Breast epithelium (tissue), 3 donors: ENCODE data around the gene LPP.

Experiments used
- POLR2A ChIP-seq: fragments of 450-650 bp; IDR thresholded peaks from one replicate; pipeline ENCODE4 v1.6.1; 2016; ENCODE audit warnings: antibody characterized with exemption, mild to moderate bottlenecking, moderate library complexity
- POLR2AphosphoS5 ChIP-seq, 3 donors: sonication (generic); formaldehyde crosslinking; IDR thresholded peaks; one replicate each; pipeline ENCODE4 v1.6.1; 2017; ENCODE audit warnings: antibody characterized with exemption in 3 of 3
- TF ChIP-seq, protein P1 (sequence below), 3 donors: fragments of 450-650 bp; IDR thresholded peaks; one replicate each; pipeline ENCODE4 v1.5.1; 2016 to 2017; ENCODE audit warnings: antibody characterized with exemption in 3 of 3, mild to moderate bottlenecking in 3 of 3, moderate library complexity in 3 of 3

DNA sequence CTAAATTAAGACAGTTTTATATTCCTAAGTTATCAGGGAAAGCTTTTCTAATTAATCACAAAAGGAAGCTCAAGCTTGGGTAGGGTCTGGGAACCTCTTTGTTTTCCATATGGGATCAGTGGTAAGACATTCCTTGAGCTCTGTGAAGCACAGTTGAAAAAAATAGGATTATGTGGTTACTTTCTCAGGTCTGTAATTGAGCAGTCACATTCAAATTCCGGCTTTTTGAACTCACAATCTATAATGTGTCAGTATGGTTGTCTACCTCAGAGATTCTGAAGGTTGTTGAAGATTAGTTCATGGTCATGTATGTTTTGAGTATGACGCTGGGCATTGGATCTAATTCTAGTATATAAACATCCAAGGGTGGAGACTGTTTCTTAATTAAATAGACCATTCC lies 364.5 kb downstream of the LPP start:
- TF ChIP-seq POLR2A, result no peak
- TF ChIP-seq, protein P1, sequence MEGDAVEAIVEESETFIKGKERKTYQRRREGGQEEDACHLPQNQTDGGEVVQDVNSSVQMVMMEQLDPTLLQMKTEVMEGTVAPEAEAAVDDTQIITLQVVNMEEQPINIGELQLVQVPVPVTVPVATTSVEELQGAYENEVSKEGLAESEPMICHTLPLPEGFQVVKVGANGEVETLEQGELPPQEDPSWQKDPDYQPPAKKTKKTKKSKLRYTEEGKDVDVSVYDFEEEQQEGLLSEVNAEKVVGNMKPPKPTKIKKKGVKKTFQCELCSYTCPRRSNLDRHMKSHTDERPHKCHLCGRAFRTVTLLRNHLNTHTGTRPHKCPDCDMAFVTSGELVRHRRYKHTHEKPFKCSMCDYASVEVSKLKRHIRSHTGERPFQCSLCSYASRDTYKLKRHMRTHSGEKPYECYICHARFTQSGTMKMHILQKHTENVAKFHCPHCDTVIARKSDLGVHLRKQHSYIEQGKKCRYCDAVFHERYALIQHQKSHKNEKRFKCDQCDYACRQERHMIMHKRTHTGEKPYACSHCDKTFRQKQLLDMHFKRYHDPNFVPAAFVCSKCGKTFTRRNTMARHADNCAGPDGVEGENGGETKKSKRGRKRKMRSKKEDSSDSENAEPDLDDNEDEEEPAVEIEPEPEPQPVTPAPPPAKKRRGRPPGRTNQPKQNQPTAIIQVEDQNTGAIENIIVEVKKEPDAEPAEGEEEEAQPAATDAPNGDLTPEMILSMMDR (IDR thresholded peaks at IDR 0.05), result no peak
- TF ChIP-seq POLR2AphosphoS5 (IDR thresholded peaks at IDR 0.05), result no peak
